GM12878 (cell line): ENCODE measurements around the gene TGFBR3. TPM values are rescaled to one million over a fixed set of nuclear protein-coding genes. Genes with fewer than 3 reads are reported as not detected.

ENCODE experiments used
- ATAC-seq: fragments of 200-7000 bp; cut with Tn5 transposase; 3 replicates; pipeline ENCODE4 v1.9.1; 2020; ENCODE audit warnings: mild to moderate bottlenecking, moderate library complexity
- BruUV-seq: library from RNA; stranded (reverse); fragments of 400-500 nt; replicated peaks from 2 replicates; lab custom pipeline; 2021; lab: Mats Ljungman, UMichigan
- CTCF ChIA-PET: fragments of 300-600 bp; sonication (Branson Sonifier 250); formaldehyde crosslinking; extraction: SDS; loops from one replicate; lab custom pipeline; 2021; ENCODE audit warnings: inconsistent platforms; lab: Yijun Ruan, JAX
- POLR2A ChIA-PET: fragments of 350-600 bp; formaldehyde crosslinking; extraction: SDS; loops from one replicate; lab custom pipeline; 2021; ENCODE audit warnings: inconsistent platforms; lab: Charles Lee
- RAD21 ChIA-PET: fragments of 300-600 bp; sonication (Branson Sonifier 250); formaldehyde crosslinking; loops from one replicate; lab custom pipeline; 2023; ENCODE audit warnings: antibody characterized with exemption; ENCODE audit not compliant: unreplicated experiment; lab: Charles Lee
- SMC1A ChIA-PET: fragments of 300-600 bp; sonication (Branson Sonifier 250); formaldehyde crosslinking; loops from one replicate; lab custom pipeline; 2023; ENCODE audit not compliant: unreplicated experiment, uncharacterized antibody; lab: Charles Lee
- DNase-seq: peaks from one replicate; pipeline ENCODE4 v3.0.0-alpha.2; 2011; ENCODE audit warnings: low read depth, low spot score
- FAIRE-seq: peaks from 3 replicates; lab custom pipeline; 2011; peaks lifted over from hg19 to GRCh38; lab: Jason Lieb, UNC
- H2AFZ ChIP-seq: 2 replicates; pipeline ENCODE4 v1.6.0; 2011; ENCODE audit warnings: low read depth, low read length, control low read depth; ENCODE audit not compliant: control insufficient read depth
- H3K27ac ChIP-seq: 2 replicates; pipeline ENCODE4 v1.5.1; 2011; ENCODE audit warnings: control low read depth; ENCODE audit not compliant: control insufficient read depth, insufficient read depth
- H3K27me3 ChIP-seq, 2 experiments: replicated peaks in 1 of 2; 2 replicates each; pipeline versions ENCODE4 v1.6.0 to v1.6.1; 2011; ENCODE audit warnings: low read length in 1 of 2; ENCODE audit not compliant: control insufficient read depth in 2 of 2, insufficient read depth in 2 of 2
- H3K36me3 ChIP-seq, 2 experiments: 2 replicates each; pipeline ENCODE4 v1.5.1; 2011; ENCODE audit warnings: low read length in 1 of 2; ENCODE audit not compliant: control insufficient read depth in 2 of 2, insufficient read depth in 2 of 2
- H3K4me1 ChIP-seq: 2 replicates; pipeline ENCODE4 v1.6.1; 2011; ENCODE audit warnings: mild to moderate bottlenecking, low read length, moderate library complexity, mixed read lengths; ENCODE audit not compliant: control insufficient read depth, insufficient read depth
- H3K4me2 ChIP-seq: 2 replicates; pipeline ENCODE4 v1.6.0; 2011; ENCODE audit warnings: control low read depth; ENCODE audit not compliant: control insufficient read depth, insufficient read depth
- H3K4me3 ChIP-seq: fragments of 200-600 bp; sonication (generic); 2 replicates; pipeline ENCODE4 v1.5.1; 2016
- H3K79me2 ChIP-seq: 2 replicates; pipeline ENCODE4 v1.6.0; 2011; ENCODE audit warnings: low read length; ENCODE audit not compliant: control insufficient read depth, insufficient read depth
- H3K9ac ChIP-seq: 2 replicates; pipeline ENCODE4 v1.8.0; 2011; ENCODE audit warnings: low read length, control low read depth, mixed read lengths; ENCODE audit not compliant: control insufficient read depth, insufficient read depth
- H3K9me3 ChIP-seq: replicated peaks from 3 replicates; pipeline ENCODE4 v1.5.1; 2011; ENCODE audit warnings: mild to moderate bottlenecking, low read length; ENCODE audit not compliant: control insufficient read depth, insufficient read depth
- H4K20me1 ChIP-seq: 2 replicates; pipeline ENCODE4 v1.6.0; 2011; ENCODE audit not compliant: control insufficient read depth, insufficient read depth
- CHD4 ChIP-seq: fragments of 200-600 bp; sonication (generic); IDR thresholded peaks from 2 replicates; pipeline ENCODE4 v1.6.1; 2016; ENCODE audit warnings: mild to moderate bottlenecking
- E2F8 ChIP-seq: fragments of 450-650 bp; IDR thresholded peaks from 2 replicates; pipeline ENCODE4 v1.6.1; 2018; ENCODE audit warnings: mild to moderate bottlenecking, low read depth, moderate library complexity; ENCODE audit not compliant: partially characterized antibody
- KLF5 ChIP-seq: fragments of 450-650 bp; IDR thresholded peaks from 2 replicates; pipeline ENCODE4 v1.6.1; 2014; ENCODE audit warnings: mild to moderate bottlenecking; ENCODE audit not compliant: partially characterized antibody
- MEF2A ChIP-seq: IDR thresholded peaks from 2 replicates; pipeline ENCODE4 v1.6.1; 2011; ENCODE audit warnings: low read depth, mild to moderate bottlenecking, low read length, moderate library complexity; ENCODE audit not compliant: insufficient read depth
- MLLT1 ChIP-seq: fragments of 450-650 bp; IDR thresholded peaks from 2 replicates; pipeline ENCODE4 v1.6.1; 2016; ENCODE audit warnings: mild to moderate bottlenecking
- NR2F1 ChIP-seq: fragments of 450-650 bp; conservative IDR thresholded peaks from 2 replicates; pipeline ENCODE4 v1.6.1; 2017; ENCODE audit warnings: mild to moderate bottlenecking
- PAX8 ChIP-seq: fragments of 450-650 bp; IDR thresholded peaks from 2 replicates; pipeline ENCODE4 v1.6.1; 2017; ENCODE audit warnings: mild to moderate bottlenecking, moderate library complexity
- PKNOX1 ChIP-seq: fragments of 450-650 bp; IDR thresholded peaks from 2 replicates; pipeline ENCODE4 v1.6.1; 2016; ENCODE audit warnings: mild to moderate bottlenecking
- ZBTB11 ChIP-seq: fragments of 450-650 bp; formaldehyde crosslinking; IDR thresholded peaks from 2 replicates; pipeline ENCODE4 v1.5.0; 2022; ENCODE audit warnings: mild to moderate bottlenecking, missing genetic modification characterization
- WGBS: methylation state at CpG from one replicate; pipeline ENCODE4 v1.1.6; 2016; ENCODE audit warnings: low lambda C conversion rate; ENCODE audit not compliant: insufficient replicate concordance, insufficient coverage; ENCODE audit errors: missing lambda C conversion rate; 5-methylcytosine and 5-hydroxymethylcytosine counted together
- in situ Hi-C: fragments of 300-500 bp; cut with MboI; formaldehyde crosslinking; loops from 9 replicates; pipeline ENCODE4 v1.14.3; 2018; ENCODE audit warnings: mixed read lengths
- intact Hi-C: fragments of 100-400 bp; cut with micrococcal nuclease; formaldehyde crosslinking; loops from one replicate; pipeline ENCODE4 v1.14.2; 2022; ENCODE audit not compliant: unreplicated experiment
- polyA plus RNA-seq, 11 experiments: library from polyadenylated mRNA; depleted of rRNA in 4 of 11; unstranded in 6 of 11; stranded (reverse) in 5 of 11; fragments of >200 nt; fragmentation: Nextera tagmentation in 4 of 11; fragmentation: Illumina TruSeq in 1 of 11; extraction: Ambion mirVana in 4 of 11; extraction: Trizol in 1 of 11; gene quantifications; 1 replicate in 1 of 11; 2 replicates in 10 of 11; pipeline versions ENCODE4 v1.2.1 to v1.2.3, GENCODE V29; 2011 to 2016; ENCODE audit warnings: inconsistent platforms in 2 of 11, missing spikeins in 2 of 11, low read depth in 1 of 11
- total RNA-seq, 4 experiments: library from RNA; depleted of rRNA in 3 of 4; stranded (reverse); fragments of >200 nt in 3 of 4; fragmentation: Illumina TruSeq in 1 of 4; extraction: Trizol in 1 of 4; gene quantifications; 2 replicates each; pipeline versions ENCODE4 v1.2.1 to v1.2.3, GENCODE V29; 2013 to 2021

The TGFBR3 gene
- total and polyA plus RNA-seq, 10 of the 15 experiments (the other 5 are each of a cell fraction or from before 2014, with no cell fraction given) = 2.7 to 16.5 (median 12.6) TPM

GRCh38 chr1:91724231-91724630, 161.7 kb downstream of the TGFBR3 start (continued):
- no peak for TF ChIP-seq E2F8
- TF ChIP-seq KLF5 = no peak
- TF ChIP-seq CHD4 = no peak
- no peak for TF ChIP-seq PKNOX1

GRCh38 chr1:91720044-91720443, 165.9 kb downstream of the TGFBR3 start:
- SMC1A ChIA-PET = no interaction called here
- CTCF ChIA-PET = interaction anchor here (0.6 to 1.3 kb wide), 3 partner anchors 12 to 1637 kb away, joined by 3 to 4 read pairs (median 4); no protein-coding TSS in a partner anchor
- no peaks in the 10 kb centered on the region for H4K20me1 ChIP-seq
- H3K27me3 ChIP-seq = no peaks in the 10 kb centered on the region
- H3K36me3 ChIP-seq = no peaks in the 10 kb centered on the region
- in situ Hi-C loops = no loop called here
- intact Hi-C loops = no loop called here
- no peak overlapping the region for H3K27ac ChIP-seq
- DNase-seq (no peak), ATAC-seq (no peak), FAIRE-seq (no peak)
- H3K9ac ChIP-seq = no peak overlapping the region
- BruUV-seq = no TSS peak
- no peaks in the 10 kb centered on the region for H3K79me2 ChIP-seq
- H2AFZ ChIP-seq = no peak overlapping the region
- no peak overlapping the region for H3K4me3 ChIP-seq
- WGBS = 76% methylated on average over 5 of the region's 5 CpGs
- POLR2A ChIA-PET = no interaction called here
- H3K4me1 ChIP-seq = no peaks in the 10 kb centered on the region
- H3K4me2 ChIP-seq = no peak overlapping the region
- H3K9me3 ChIP-seq = no peaks in the 10 kb centered on the region
- RAD21 ChIA-PET = no interaction called here
- TF ChIP-seq ZBTB11 (CRISPR knock-in tag) (no peak), MLLT1 (no peak), PAX8 (no peak), MEF2A (no peak), KLF5 (no peak), NR2F1 (no peak)
